SH-SY5Y (cell line): ENCODE data around the gene MAP2.

Experiments used
- GATA2 ChIP-seq: IDR thresholded peaks from 2 replicates; pipeline ENCODE4 v1.6.1; 2011; ENCODE audit warnings: mild to moderate bottlenecking, low read depth, low read length
- GATA3 ChIP-seq: IDR thresholded peaks from 2 replicates; pipeline ENCODE4 v1.6.1; 2011; ENCODE audit warnings: low read depth, mild to moderate bottlenecking, low read length, moderate library complexity

DNA sequence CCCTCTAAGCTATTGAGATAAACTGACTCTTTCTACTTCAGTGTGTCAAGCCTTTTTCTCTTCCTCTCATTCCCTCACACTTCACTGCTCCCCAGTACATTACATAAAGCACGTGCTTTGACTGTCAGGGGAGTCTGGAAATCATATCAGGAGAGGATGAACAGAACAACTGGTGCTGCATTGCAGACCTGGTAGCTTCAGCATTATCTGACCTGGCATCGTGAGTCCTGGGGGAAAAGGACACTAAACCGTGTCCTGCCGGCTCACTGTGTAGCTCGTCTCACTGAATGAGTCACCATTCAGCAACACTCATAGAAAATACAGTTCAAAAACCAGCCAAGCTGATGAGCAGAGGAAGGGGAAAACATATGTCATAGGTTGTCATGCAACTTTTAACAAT is 239.3 kb downstream of the MAP2 start:
- TF ChIP-seq GATA2 (peak; percentile 99), GATA3 (peak; percentile 94)
